DND-41 (cell line): Measurements from ENCODE around the gene LCAT.

ENCODE experiments used
- ATAC-seq: fragments of 200-7000 bp; cut with Tn5 transposase; 3 replicates; pipeline ENCODE4 v1.9.1; 2021; ENCODE audit warnings: low read depth; ENCODE audit not compliant: insufficient read depth
- DNase-seq: peaks from one replicate; pipeline ENCODE4 v3.0.0-alpha.2; 2020
- H2AFZ ChIP-seq: 2 replicates; pipeline ENCODE4 v1.6.0; 2012; ENCODE audit warnings: low read depth, low read length
- H3K27ac ChIP-seq: 2 replicates; pipeline ENCODE4 v1.5.1; 2012; ENCODE audit warnings: low read length, inconsistent platforms
- H3K27me3 ChIP-seq: fragments of 200-600 bp; sonication (generic); 2 replicates; pipeline ENCODE4 v1.6.0; 2012; ENCODE audit warnings: low read length, mild to moderate bottlenecking, inconsistent platforms; ENCODE audit not compliant: insufficient read depth, poor library complexity
- H3K36me3 ChIP-seq: 2 replicates; pipeline ENCODE4 v1.5.1; 2012; ENCODE audit warnings: low read length, inconsistent platforms; ENCODE audit not compliant: insufficient read depth
- H3K4me1 ChIP-seq: 2 replicates; pipeline ENCODE4 v1.5.1; 2012; ENCODE audit warnings: mild to moderate bottlenecking, low read length; ENCODE audit not compliant: insufficient read depth
- H3K4me2 ChIP-seq: 2 replicates; pipeline ENCODE4 v1.6.0; 2012; ENCODE audit warnings: mild to moderate bottlenecking, moderate library complexity, low read length, inconsistent platforms; ENCODE audit not compliant: insufficient read depth
- H3K4me3 ChIP-seq, 2 experiments: fragments of 200-600 bp in 1 of 2; shearing (Covaris generic) in 1 of 2; 2 replicates each; pipeline ENCODE4 v1.5.1; 2012 to 2016; ENCODE audit warnings: inconsistent platforms in 2 of 2, low read length in 2 of 2, mild to moderate bottlenecking in 2 of 2, low read depth in 1 of 2, moderate library complexity in 1 of 2
- H3K79me2 ChIP-seq: 2 replicates; pipeline ENCODE4 v1.6.0; 2012; ENCODE audit warnings: low read length, inconsistent platforms; ENCODE audit not compliant: insufficient read depth
- H3K9ac ChIP-seq: 2 replicates; pipeline ENCODE4 v1.6.0; 2012; ENCODE audit warnings: low read depth, mild to moderate bottlenecking, inconsistent platforms, low read length, moderate library complexity
- H3K9me3 ChIP-seq: 2 replicates; pipeline ENCODE4 v1.5.1; 2012; ENCODE audit warnings: low read length, moderate library complexity, mild to moderate bottlenecking, inconsistent platforms; ENCODE audit not compliant: insufficient read depth, severe bottlenecking
- H4K20me1 ChIP-seq: 2 replicates; pipeline ENCODE4 v1.6.0; 2012; ENCODE audit warnings: low read length; ENCODE audit not compliant: insufficient read depth
- CTCF ChIP-seq: IDR thresholded peaks from 2 replicates; pipeline ENCODE4 v1.5.1; 2012; ENCODE audit warnings: borderline replicate concordance, low read length, moderate library complexity, mild to moderate bottlenecking; ENCODE audit not compliant: poor library complexity, severe bottlenecking; ENCODE audit errors: extremely low read depth
- EZH2 ChIP-seq: IDR thresholded peaks from 3 replicates; pipeline ENCODE4 v1.6.1; 2012; ENCODE audit warnings: borderline replicate concordance, low read depth, mild to moderate bottlenecking, moderate library complexity, low read length, inconsistent platforms; ENCODE audit not compliant: severe bottlenecking

Gene LCAT

GRCh38 chr16:67969254-67970039, 25.5 kb upstream of the LCAT start:
- Histone ChIP-seq H3K9me3 (no peaks in the 10 kb centered on the region), H3K4me2 (peak overlapping the region; percentile 83; the same call in 1 of the 2 replicates), H4K20me1 (peaks cover 19% of the 10 kb centered on the region), H3K4me3 (peak overlapping the region in 1 of 2 experiments; percentile 65; a peak in 1 of 4 replicates), H2AFZ (peak overlapping the region; percentile 77), H3K27me3 (no peaks in the 10 kb centered on the region), H3K9ac (peak overlapping the region; percentile 81; the same call in 1 of the 2 replicates), H3K4me1 (peaks cover 26% of the 10 kb centered on the region), H3K79me2 (peaks cover 13% of the 10 kb centered on the region; the same call in 1 of the 2 replicates), H3K27ac (peak overlapping the region; percentile 69), H3K36me3 (peaks cover 5% of the 10 kb centered on the region; the same call in 1 of the 2 replicates)
- no peak for ATAC-seq
- DNase-seq = no peak
- TF ChIP-seq CTCF = no peak
- no peak for TF ChIP-seq EZH2

GRCh38 chr16:67968400-67969253, 24.7 kb upstream of the LCAT start, which contains the start of gene SLC12A4:
Gene SLC12A4, minus strand, starts transcription at chr16:67968637. Its CDS starts 84 bp downstream, at chr16:67968553.
- TF ChIP-seq CTCF (no peak), EZH2 (no peak)
- H3K9ac ChIP-seq = peak within 1 kb of the TSS; percentile 81
- no peaks in the 10 kb centered on the region for H3K27me3 ChIP-seq
- peak within 1 kb of the TSS; percentile 69 for H3K27ac ChIP-seq
- peak within 1 kb of the TSS; percentile 82 for H2AFZ ChIP-seq
- H3K4me3 ChIP-seq = peak within 1 kb of the TSS; percentile 64 to 65
- peaks cover 26% of the 10 kb centered on the region for H3K4me1 ChIP-seq
- H3K4me2 ChIP-seq = peak within 1 kb of the TSS; percentile 83
- H4K20me1 ChIP-seq = peaks cover 19% of the 10 kb centered on the region
- H3K9me3 ChIP-seq = no peaks in the 10 kb centered on the region
- peaks cover 6% of the 10 kb centered on the region; the same call in 1 of the 2 replicates for H3K36me3 ChIP-seq
- peak; percentile 94 for ATAC-seq
- H3K79me2 ChIP-seq = peaks cover 13% of the 10 kb centered on the region; the same call in 1 of the 2 replicates
- DNase-seq = peak; percentile 94

GRCh38 chr16:67967958-67968399, 24.1 kb upstream of the LCAT start:
- Histone ChIP-seq H3K4me1 (peaks cover 26% of the 10 kb centered on the region), H3K79me2 (peaks cover 13% of the 10 kb centered on the region; the same call in 1 of the 2 replicates), H4K20me1 (peaks cover 19% of the 10 kb centered on the region), H2AFZ (peak overlapping the region; percentile 82), H3K36me3 (peaks cover 7% of the 10 kb centered on the region; the same call in 1 of the 2 replicates), H3K27ac (peak overlapping the region; percentile 55), H3K4me2 (peak overlapping the region; percentile 83), H3K27me3 (no peaks in the 10 kb centered on the region), H3K4me3 (peak overlapping the region; percentile 64 to 65), H3K9me3 (no peaks in the 10 kb centered on the region), H3K9ac (peak overlapping the region; percentile 81)
- TF ChIP-seq CTCF (no peak), EZH2 (no peak)
- ATAC-seq (peak; percentile 33), DNase-seq (peak; percentile 38)
